Measurements from ENCODE around the gene GFI1B. TPM values are rescaled to one million over a fixed set of nuclear protein-coding genes. Genes with fewer than 3 reads are reported as not detected.

GFI1B gene
- total RNA-seq, result under 1 TPM in 1 of 2 donors, not detected in 1; 0.45 TPM

DNA sequence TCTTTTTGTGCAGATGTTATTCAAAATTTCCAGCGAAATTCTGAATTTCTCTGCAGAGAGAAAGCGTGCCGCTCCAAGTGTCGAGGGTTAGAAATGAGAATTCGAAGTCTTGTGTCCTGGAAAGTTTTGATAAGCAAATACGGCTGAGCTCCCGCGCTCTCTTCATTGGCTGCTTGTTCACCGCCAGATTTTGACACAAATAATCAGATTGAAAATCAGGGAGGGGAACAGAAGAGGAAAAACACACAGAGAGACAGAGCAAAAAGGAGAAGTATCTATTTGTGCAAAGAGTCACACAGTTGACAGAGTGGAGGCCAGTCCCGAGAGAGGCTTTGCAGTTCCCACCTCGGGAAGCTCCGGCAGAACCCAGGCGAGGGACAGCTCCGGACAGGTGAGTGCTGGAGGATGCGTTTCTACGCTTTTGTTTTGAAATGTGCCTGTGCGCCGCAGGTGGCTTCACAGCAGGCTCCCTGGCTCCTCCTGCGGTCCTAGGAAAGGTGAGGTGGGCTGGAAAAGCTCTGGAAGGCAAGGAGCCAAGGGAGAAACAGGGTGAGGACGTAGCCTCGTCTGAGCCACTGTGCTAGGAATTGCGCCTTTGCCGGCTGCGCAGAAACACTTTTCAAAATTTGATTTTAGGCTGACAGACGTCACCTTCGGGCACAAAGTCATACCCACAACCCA is at the start of gene GFI1B:
Gene GFI1B, plus strand, starts transcription at position 244 of the 681 bp plus-strand sequence. CDS start 7,985 bp downstream, outside the sequence.
- H3K36me3 Mint-ChIP-seq, result no peaks in the 10 kb centered on the region
- ATAC-seq (no peak), DNase-seq (ENCODE audit: low spot score) (no peak)
- peaks cover 18 to 27% of the 10 kb centered on the region in 2 donors for H3K27me3 Mint-ChIP-seq
- H3K27ac Mint-ChIP-seq, result no peak within 1 kb of the TSS
- peak within 1 kb of the TSS; percentile 76 for H3K4me3 Mint-ChIP-seq
- H3K9me3 Mint-ChIP-seq, result no peaks in the 10 kb centered on the region
- peaks cover 6 to 8% of the 10 kb centered on the region in 2 donors for H3K4me1 Mint-ChIP-seq (ENCODE audit: low read depth in 2 of 2)

- Mint-ChIP-seq H3K4me1 (ENCODE audit: low read depth in 2 of 2) (peaks cover 4 to 7% of the 10 kb centered on the region in 2 donors), H3K27me3 (no peaks in the 10 kb centered on the region), H3K9me3 (no peaks in the 10 kb centered on the region), H3K4me3 (no peak overlapping the region), H3K27ac (no peak overlapping the region), H3K36me3 (peaks cover 7% of the 10 kb centered on the region)
- ATAC-seq, result no peak
- DNase-seq (ENCODE audit: low spot score), result no peak
These were observed 47.2 kb upstream of the GFI1B start for GRCh38 chr9:132931178-132931735.

DNA sequence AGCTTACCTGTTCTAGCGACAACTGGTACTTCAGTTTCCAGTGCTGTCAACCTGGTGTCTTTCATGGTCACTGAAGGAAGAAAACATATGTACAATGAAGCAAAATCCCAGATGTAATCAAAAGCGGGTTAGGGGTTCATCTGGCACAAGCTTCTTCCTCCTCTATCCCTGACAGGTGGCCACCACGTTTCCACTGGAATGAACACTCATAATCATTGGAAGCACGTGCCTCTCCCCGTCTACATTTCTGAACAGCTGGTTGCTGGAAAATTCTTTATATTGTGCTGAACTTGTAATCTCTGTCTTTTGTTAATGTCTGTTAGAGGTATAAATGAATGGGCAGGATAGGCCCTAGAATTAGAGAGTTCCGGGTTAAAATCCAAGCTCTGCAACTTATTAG is 43.5 kb upstream of the GFI1B start:
- H3K4me1 Mint-ChIP-seq (ENCODE audit: low read depth in 2 of 2), result peaks cover 3 to 4% of the 10 kb centered on the region in 2 donors

GRCh38 chr9:132937463-132937901 is 41.0 kb upstream of the GFI1B start:
- no peak overlapping the region for H3K4me3 Mint-ChIP-seq
- H3K36me3 Mint-ChIP-seq, result no peaks in the 10 kb centered on the region
- ATAC-seq (no peak), DNase-seq (ENCODE audit: low spot score) (no peak)
- no peaks in the 10 kb centered on the region for H3K9me3 Mint-ChIP-seq
- no peaks in the 10 kb centered on the region for H3K27me3 Mint-ChIP-seq
- peaks cover 3 to 4% of the 10 kb centered on the region in 2 donors for H3K4me1 Mint-ChIP-seq (ENCODE audit: low read depth in 2 of 2)
- no peak overlapping the region for H3K27ac Mint-ChIP-seq

More for the DNA sequence above, 43.5 kb upstream of the GFI1B start:
- ATAC-seq (no peak), DNase-seq (ENCODE audit: low spot score) (no peak)
- H3K27ac Mint-ChIP-seq, result no peak overlapping the region
- no peaks in the 10 kb centered on the region for H3K27me3 Mint-ChIP-seq
- no peak overlapping the region for H3K4me3 Mint-ChIP-seq
- no peaks in the 10 kb centered on the region for H3K9me3 Mint-ChIP-seq
- H3K36me3 Mint-ChIP-seq, result no peaks in the 10 kb centered on the region

DNA sequence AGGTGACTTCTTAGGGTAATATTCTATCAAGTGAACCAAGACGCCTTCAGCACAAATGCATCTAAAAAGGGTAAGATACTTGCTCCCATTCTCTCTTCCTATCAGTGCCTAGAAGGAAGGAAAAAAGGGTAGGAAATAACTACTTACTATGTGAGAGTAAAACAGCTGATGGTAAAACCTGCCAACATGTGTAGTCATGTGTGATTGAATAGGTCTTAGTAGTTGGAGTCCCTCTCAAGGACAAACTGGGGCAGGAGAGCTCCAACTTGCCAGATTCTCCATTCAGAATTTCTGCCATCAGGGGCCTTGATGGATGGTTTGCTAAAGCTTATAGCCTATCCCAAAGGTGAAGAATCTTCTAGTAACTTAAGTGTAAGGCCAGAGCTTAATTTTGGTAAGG is 39.3 kb upstream of the GFI1B start:
- Mint-ChIP-seq H3K9me3 (no peaks in the 10 kb centered on the region), H3K27me3 (no peaks in the 10 kb centered on the region), H3K4me1 (ENCODE audit: low read depth in 2 of 2) (peaks cover 9 to 14% of the 10 kb centered on the region in 2 donors), H3K36me3 (no peaks in the 10 kb centered on the region), H3K4me3 (no peak overlapping the region), H3K27ac (no peak overlapping the region)
- no peak for ATAC-seq
- DNase-seq (ENCODE audit: low spot score), result no peak

DNA sequence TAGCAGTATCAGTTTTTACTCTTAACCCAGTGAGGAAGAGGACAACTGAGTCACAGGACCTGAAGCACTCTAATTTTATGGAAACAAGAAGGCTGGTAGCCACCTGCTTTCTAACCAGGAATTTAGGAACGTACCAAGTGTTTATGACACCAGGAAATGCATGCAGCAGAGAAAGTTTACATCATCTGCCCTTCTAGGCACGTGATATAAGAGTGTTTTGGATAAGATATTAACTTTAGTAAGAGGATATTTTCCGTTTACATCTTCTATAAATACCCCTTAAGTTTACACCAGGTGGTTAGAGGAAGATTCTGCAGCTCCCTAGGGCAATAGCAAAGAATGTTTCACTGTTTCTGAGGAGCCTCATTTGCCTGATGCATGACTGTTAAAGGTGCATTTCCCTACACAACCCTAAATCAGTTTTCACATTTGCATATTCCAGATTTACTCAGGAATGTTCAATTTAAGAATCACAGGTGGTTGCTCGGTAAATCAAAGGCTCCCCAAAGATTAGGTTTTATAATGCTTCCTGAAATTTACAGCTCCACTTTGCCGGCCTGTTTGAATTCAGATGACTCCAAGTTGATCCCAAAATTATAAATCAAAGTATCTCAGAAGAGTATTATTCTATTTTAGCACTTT is 35.8 kb upstream of the GFI1B start:
- H3K27ac Mint-ChIP-seq, result no peak overlapping the region

DNA sequence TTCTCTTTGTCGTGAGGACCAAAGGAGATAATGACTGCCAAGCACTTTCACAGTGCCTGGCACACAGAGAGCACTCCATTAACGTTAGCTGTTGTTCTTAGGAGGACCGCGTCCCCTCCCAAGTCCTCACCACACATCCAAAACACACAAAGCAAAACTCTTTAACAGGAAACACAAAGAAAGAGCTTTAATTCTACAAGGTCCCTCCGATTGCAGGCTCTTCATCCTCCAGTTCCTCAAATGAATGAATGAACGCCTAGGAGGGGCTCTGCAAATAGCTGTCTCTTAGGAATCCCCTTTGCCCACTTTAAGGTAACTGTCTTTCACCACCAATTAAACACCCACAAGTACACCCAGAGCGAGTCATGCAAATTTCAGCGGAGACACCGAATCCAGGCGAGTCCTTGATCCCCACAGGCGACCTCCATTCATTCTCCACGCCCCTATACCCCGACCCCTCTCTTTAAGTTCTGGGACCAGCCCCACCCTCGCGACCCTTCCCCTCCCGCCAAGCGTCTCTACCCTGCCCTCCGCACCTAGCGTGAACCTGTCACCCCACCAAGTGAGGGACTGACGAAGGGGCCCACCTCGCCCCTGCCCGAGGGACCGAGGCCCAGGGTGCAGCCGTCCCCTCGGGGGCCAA is 34.7 kb upstream of the GFI1B start:
- DNase-seq (ENCODE audit: low spot score) (no peak), ATAC-seq (no peak)
- Mint-ChIP-seq H3K4me3 (peak overlapping the region; percentile 91), H3K27ac (peak overlapping the region; percentile 90 to 97), H3K4me1 (ENCODE audit: low read depth in 2 of 2) (peaks cover 16 to 20% of the 10 kb centered on the region in 2 donors), H3K9me3 (no peaks in the 10 kb centered on the region), H3K36me3 (no peaks in the 10 kb centered on the region), H3K27me3 (no peaks in the 10 kb centered on the region)

More for the DNA sequence above, 35.8 kb upstream of the GFI1B start:
- no peak for ATAC-seq
- Mint-ChIP-seq H3K4me1 (ENCODE audit: low read depth in 2 of 2) (peaks cover 16 to 20% of the 10 kb centered on the region in 2 donors), H3K4me3 (peak overlapping the region; percentile 91), H3K36me3 (no peaks in the 10 kb centered on the region), H3K27me3 (no peaks in the 10 kb centered on the region), H3K9me3 (no peaks in the 10 kb centered on the region)
- DNase-seq (ENCODE audit: low spot score), result no peak

DNA sequence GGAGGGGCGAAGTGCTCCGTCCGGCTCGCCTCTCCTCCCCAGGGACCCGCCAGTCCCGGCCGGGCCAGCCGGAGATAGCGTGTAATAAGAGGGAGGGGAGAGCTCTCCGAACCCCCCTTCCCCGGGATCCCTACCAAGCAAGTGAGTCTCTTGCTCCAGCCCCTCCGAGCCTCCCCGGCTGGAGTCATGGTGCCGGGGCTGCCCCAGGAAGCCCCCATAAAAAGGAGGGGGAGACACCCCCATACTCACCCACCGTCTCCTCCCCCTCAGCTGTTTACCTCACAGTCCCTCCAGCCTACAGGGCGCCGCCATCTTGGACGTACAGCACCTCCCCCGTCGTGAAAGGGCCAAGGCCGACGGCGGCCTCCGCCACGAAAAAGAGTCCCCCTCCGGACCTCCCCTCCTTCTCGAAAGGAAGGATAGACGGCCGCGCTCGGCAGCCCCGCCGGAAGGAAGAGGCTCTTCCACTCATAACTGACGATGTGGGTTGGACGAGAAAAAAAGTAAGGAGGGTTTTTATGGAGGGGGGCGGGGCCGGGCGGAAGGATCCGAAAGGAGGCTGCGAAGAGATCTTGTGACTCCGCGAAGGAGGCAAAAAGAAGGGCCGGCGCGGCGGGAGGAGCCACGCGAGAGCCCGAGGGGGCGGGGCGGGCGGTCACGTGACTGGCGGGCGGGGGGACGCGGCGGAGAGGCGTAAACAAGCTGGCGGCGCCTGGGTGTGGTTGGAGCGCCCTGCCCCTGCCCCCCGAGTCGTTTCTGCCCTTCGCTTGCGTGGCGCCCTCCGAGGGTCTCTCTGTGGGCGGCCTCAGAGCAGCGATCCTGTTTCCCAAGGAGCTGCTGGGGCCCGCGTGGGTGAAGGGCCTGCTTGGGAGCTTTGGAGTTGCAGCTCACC is 34.0 kb upstream of the GFI1B start, which contains the start of gene TSC1:
Gene TSC1, minus strand, starts transcription at position 323 of the 892 bp plus-strand sequence. CDS start 15,744 bp downstream, outside the sequence.
- H3K27ac Mint-ChIP-seq, result peak within 1 kb of the TSS; percentile 90 to 97
- no peaks in the 10 kb centered on the region for H3K9me3 Mint-ChIP-seq
- H3K4me3 Mint-ChIP-seq, result peak within 1 kb of the TSS; percentile 91
- no peaks in the 10 kb centered on the region for H3K36me3 Mint-ChIP-seq
- H3K27me3 Mint-ChIP-seq, result no peaks in the 10 kb centered on the region
- H3K4me1 Mint-ChIP-seq (ENCODE audit: low read depth in 2 of 2), result peaks cover 16 to 20% of the 10 kb centered on the region in 2 donors
- ATAC-seq (peak; percentile 93 to 96), DNase-seq (ENCODE audit: low spot score) (peak; percentile 97)

GRCh38 chr9:132945186-132946130 is 33.0 kb upstream of the GFI1B start:
- Mint-ChIP-seq H3K9me3 (no peaks in the 10 kb centered on the region), H3K4me1 (ENCODE audit: low read depth in 2 of 2) (peaks cover 16 to 20% of the 10 kb centered on the region in 2 donors), H3K36me3 (no peaks in the 10 kb centered on the region), H3K4me3 (peak overlapping the region; percentile 91), H3K27me3 (no peaks in the 10 kb centered on the region), H3K27ac (peak overlapping the region; percentile 90 to 97)
- no peak for ATAC-seq
- DNase-seq (ENCODE audit: low spot score), result no peak

DNA sequence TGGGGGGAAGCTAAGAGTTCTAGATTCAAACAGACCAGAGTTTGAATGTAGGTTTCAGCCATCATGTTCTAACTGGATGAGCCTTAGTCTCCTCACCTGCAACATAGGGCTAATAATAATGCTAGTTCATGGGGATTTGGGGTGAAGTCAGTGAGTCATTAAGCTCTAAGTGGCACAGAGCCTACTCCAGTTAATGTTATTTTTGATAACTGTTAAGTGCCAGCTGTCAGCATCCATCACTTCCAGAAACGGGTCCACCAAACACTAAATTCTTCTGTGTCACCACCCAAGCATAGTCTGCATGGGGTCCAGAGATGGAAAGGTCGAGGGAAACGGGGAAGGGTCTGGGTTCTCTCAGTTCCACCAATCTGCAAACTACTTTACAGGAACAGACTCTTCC is 32.3 kb upstream of the GFI1B start:
- DNase-seq (ENCODE audit: low spot score) (no peak), ATAC-seq (no peak)
- Mint-ChIP-seq H3K4me1 (ENCODE audit: low read depth in 2 of 2) (peaks cover 16 to 20% of the 10 kb centered on the region in 2 donors), H3K9me3 (no peaks in the 10 kb centered on the region), H3K36me3 (no peaks in the 10 kb centered on the region), H3K27ac (no peak overlapping the region), H3K4me3 (no peak overlapping the region), H3K27me3 (no peaks in the 10 kb centered on the region)

GRCh38 chr9:132946631-132947295 is 31.7 kb upstream of the GFI1B start:
- H3K27me3 Mint-ChIP-seq, result no peaks in the 10 kb centered on the region
- no peak for DNase-seq (ENCODE audit: low spot score)
- no peak overlapping the region for H3K4me3 Mint-ChIP-seq
- no peaks in the 10 kb centered on the region for H3K9me3 Mint-ChIP-seq
- no peak overlapping the region for H3K27ac Mint-ChIP-seq
- no peak for ATAC-seq
- no peaks in the 10 kb centered on the region for H3K36me3 Mint-ChIP-seq
- peaks cover 16 to 20% of the 10 kb centered on the region in 2 donors for H3K4me1 Mint-ChIP-seq (ENCODE audit: low read depth in 2 of 2)

- Mint-ChIP-seq H3K4me1 (ENCODE audit: low read depth in 2 of 2) (peaks cover 16 to 20% of the 10 kb centered on the region in 2 donors), H3K4me3 (no peak overlapping the region), H3K36me3 (no peaks in the 10 kb centered on the region), H3K27me3 (no peaks in the 10 kb centered on the region), H3K9me3 (no peaks in the 10 kb centered on the region), H3K27ac (no peak overlapping the region)
- no peak for DNase-seq (ENCODE audit: low spot score)
- no peak for ATAC-seq
These were observed 30.7 kb upstream of the GFI1B start for GRCh38 chr9:132947756-132948155.
